HepG2 (cell line): ENCODE measurements around the gene TMEM185A. TPM values are rescaled to one million over a fixed set of nuclear protein-coding genes. Genes with fewer than 3 reads are reported as not detected.

Experiments
- ATAC-seq: fragments of 200-7000 bp; cut with Tn5 transposase; 3 replicates; pipeline ENCODE4 v1.9.1; 2020; ENCODE audit warnings: mild to moderate bottlenecking, moderate library complexity
- BruUV-seq: library from RNA; stranded (reverse); fragments of 400-500 nt; replicated peaks from 2 replicates; lab custom pipeline; 2021; lab: Mats Ljungman, UMichigan
- CTCF ChIA-PET: fragments of 300-600 bp; formaldehyde crosslinking; extraction: SDS; loops from one replicate; lab custom pipeline; 2021; ENCODE audit warnings: low total read pairs, inconsistent platforms, low intra/inter-chr PET ratio; lab: Yijun Ruan, JAX
- POLR2A ChIA-PET: fragments of 350-600 bp; sonication (Branson Sonifier 250); formaldehyde crosslinking; loops from one replicate; lab custom pipeline; 2020; ENCODE audit warnings: antibody characterized with exemption, inconsistent platforms; lab: Yijun Ruan, JAX
- DNase-seq: peaks from one replicate; pipeline ENCODE4 v3.0.0-alpha.2; 2015; ENCODE audit warnings: low spot score
- FAIRE-seq: peaks from 3 replicates; lab custom pipeline; 2011; peaks lifted over from hg19 to GRCh38; lab: Jason Lieb, UNC
- H2AFZ ChIP-seq: one replicate; pipeline ENCODE4 v1.6.1; 2011; ENCODE audit warnings: low read length, inconsistent platforms
- H3K27ac ChIP-seq: fragments of 300-600 bp; 3 replicates; pipeline ENCODE4 v1.8.0; 2011; ENCODE audit warnings: mixed run types, mild to moderate bottlenecking, mixed read lengths, low read length, inconsistent platforms; ENCODE audit not compliant: insufficient read depth; ENCODE audit errors: extremely low read length
- H3K27me3 ChIP-seq, 2 experiments: fragments of 200-600 bp in 1 of 2; 2 replicates in 1 of 2; 3 replicates in 1 of 2; pipeline versions ENCODE4 v1.6.0 to v1.8.0; 2011; ENCODE audit warnings: low read length in 2 of 2, mild to moderate bottlenecking in 2 of 2, moderate library complexity in 2 of 2, inconsistent platforms in 1 of 2; ENCODE audit not compliant: insufficient read depth in 2 of 2, control insufficient read depth in 1 of 2
- H3K36me3 ChIP-seq, 2 experiments: fragments of 200-600 bp in 1 of 2; replicated peaks in 1 of 2; 2 replicates in 1 of 2; 3 replicates in 1 of 2; pipeline versions ENCODE4 v1.5.1 to v1.8.0; 2011; ENCODE audit warnings: low read length in 2 of 2, inconsistent platforms in 1 of 2; ENCODE audit not compliant: insufficient read depth in 2 of 2, control insufficient read depth in 1 of 2
- H3K4me1 ChIP-seq: 2 replicates; pipeline ENCODE4 v1.5.1; 2012; ENCODE audit warnings: low read length, inconsistent platforms; ENCODE audit not compliant: insufficient read depth
- H3K4me2 ChIP-seq: 2 replicates; pipeline ENCODE4 v1.6.0; 2011; ENCODE audit warnings: low read depth, low read length, inconsistent platforms
- H3K4me3 ChIP-seq, 3 experiments: fragments of 200-600 bp in 1 of 3; sonication (generic), shearing (Covaris generic) in 1 of 3; replicated peaks in 1 of 3; 2 replicates each; pipeline ENCODE4 v1.5.1; 2011 to 2016; ENCODE audit warnings: low read length in 3 of 3, inconsistent platforms in 2 of 3, low read depth in 2 of 3, mild to moderate bottlenecking in 2 of 3, control low read depth in 1 of 3, mixed read lengths in 1 of 3; ENCODE audit not compliant: insufficient read depth in 1 of 3
- H3K79me2 ChIP-seq: one replicate; pipeline ENCODE4 v1.6.1; 2011; ENCODE audit warnings: low read length, inconsistent platforms; ENCODE audit not compliant: insufficient read depth
- H3K9ac ChIP-seq: 2 replicates; pipeline ENCODE4 v1.6.0; 2011; ENCODE audit warnings: mild to moderate bottlenecking, low read depth, low read length, inconsistent platforms; ENCODE audit not compliant: insufficient read depth
- H3K9me3 ChIP-seq: 2 replicates; pipeline ENCODE4 v1.5.1; 2012; ENCODE audit warnings: mild to moderate bottlenecking, low read length
- H4K20me1 ChIP-seq: 2 replicates; pipeline ENCODE4 v1.6.0; 2011; ENCODE audit warnings: inconsistent platforms, mild to moderate bottlenecking, low read length, moderate library complexity; ENCODE audit not compliant: insufficient read depth
- ARNT2 ChIP-seq: sonication (generic); formaldehyde crosslinking; IDR thresholded peaks from 2 replicates; pipeline ENCODE4 v1.8.0; 2022; ENCODE audit warnings: mild to moderate bottlenecking, low read depth, missing genetic modification reagents, moderate library complexity
- SMARCC2 ChIP-seq: fragments of 450-650 bp; IDR thresholded peaks from 2 replicates; pipeline ENCODE4 v1.6.1; 2017; ENCODE audit warnings: antibody characterized with exemption, mild to moderate bottlenecking
- ZFY ChIP-seq: sonication (generic); formaldehyde crosslinking; IDR thresholded peaks from 2 replicates; pipeline ENCODE4 v1.4.0; 2020; ENCODE audit warnings: missing genetic modification reagents
- WGBS: methylation state at CpG from one replicate; pipeline ENCODE4 v1.1.6; 2017; ENCODE audit warnings: low lambda C conversion rate; 5-methylcytosine and 5-hydroxymethylcytosine counted together
- in situ Hi-C: cut with HindIII; loops from 2 replicates; pipeline ENCODE4 v1.10.0; 2017; ENCODE audit warnings: low pct_unique_long_range_greater_than_20kb; ENCODE audit not compliant: extremely low pct_ligation_motif_present
- intact Hi-C: fragments of 100-400 bp; cut with micrococcal nuclease; formaldehyde crosslinking; loops from one replicate; pipeline ENCODE4 v1.10.0; 2022; ENCODE audit not compliant: unreplicated experiment
- polyA plus RNA-seq, 8 experiments: library from polyadenylated mRNA; depleted of rRNA in 3 of 8; stranded (reverse) in 7 of 8; unstranded in 1 of 8; fragments of >200 nt; fragmentation: Illumina TruSeq in 4 of 8; extraction: Trizol in 4 of 8; gene quantifications; 2 replicates each; pipeline versions ENCODE4 v1.2.1 to v1.2.3, GENCODE V29; 2011 to 2016; ENCODE audit warnings: low read depth in 4 of 8, missing spikeins in 1 of 8, mixed read lengths in 1 of 8; ENCODE audit not compliant: insufficient read depth in 1 of 8
- total RNA-seq, 5 experiments: library from RNA; depleted of rRNA; stranded (reverse); fragments of >200 nt; fragmentation: Illumina TruSeq; extraction: Trizol; gene quantifications; 2 replicates each; pipeline ENCODE4 v1.2.3, GENCODE V29; 2016; ENCODE audit warnings: low read depth in 1 of 5
- TF ChIP-seq, protein P1 (sequence below): sonication (generic); formaldehyde crosslinking; IDR thresholded peaks from 2 replicates; pipeline ENCODE4 v1.8.1; 2023; ENCODE audit warnings: missing genetic modification reagents, inconsistent platforms, borderline replicate concordance
- TF ChIP-seq, protein P2 (sequence below): sonication (generic); formaldehyde crosslinking; IDR thresholded peaks from 2 replicates; pipeline ENCODE4 v1.4.0; 2020; ENCODE audit warnings: missing genetic modification reagents
- TF ChIP-seq, protein P3 (sequence below): IDR thresholded peaks from 2 replicates; pipeline ENCODE4 v1.6.1; 2016; ENCODE audit warnings: low read depth, missing genetic modification reagents, missing compliant biosample characterization

Gene TMEM185A
- total and polyA plus RNA-seq, 2 of the 13 experiments (the other 11 are each of a cell fraction or from before 2014, with no cell fraction given) = 5.9 to 10.5 TPM

DNA sequence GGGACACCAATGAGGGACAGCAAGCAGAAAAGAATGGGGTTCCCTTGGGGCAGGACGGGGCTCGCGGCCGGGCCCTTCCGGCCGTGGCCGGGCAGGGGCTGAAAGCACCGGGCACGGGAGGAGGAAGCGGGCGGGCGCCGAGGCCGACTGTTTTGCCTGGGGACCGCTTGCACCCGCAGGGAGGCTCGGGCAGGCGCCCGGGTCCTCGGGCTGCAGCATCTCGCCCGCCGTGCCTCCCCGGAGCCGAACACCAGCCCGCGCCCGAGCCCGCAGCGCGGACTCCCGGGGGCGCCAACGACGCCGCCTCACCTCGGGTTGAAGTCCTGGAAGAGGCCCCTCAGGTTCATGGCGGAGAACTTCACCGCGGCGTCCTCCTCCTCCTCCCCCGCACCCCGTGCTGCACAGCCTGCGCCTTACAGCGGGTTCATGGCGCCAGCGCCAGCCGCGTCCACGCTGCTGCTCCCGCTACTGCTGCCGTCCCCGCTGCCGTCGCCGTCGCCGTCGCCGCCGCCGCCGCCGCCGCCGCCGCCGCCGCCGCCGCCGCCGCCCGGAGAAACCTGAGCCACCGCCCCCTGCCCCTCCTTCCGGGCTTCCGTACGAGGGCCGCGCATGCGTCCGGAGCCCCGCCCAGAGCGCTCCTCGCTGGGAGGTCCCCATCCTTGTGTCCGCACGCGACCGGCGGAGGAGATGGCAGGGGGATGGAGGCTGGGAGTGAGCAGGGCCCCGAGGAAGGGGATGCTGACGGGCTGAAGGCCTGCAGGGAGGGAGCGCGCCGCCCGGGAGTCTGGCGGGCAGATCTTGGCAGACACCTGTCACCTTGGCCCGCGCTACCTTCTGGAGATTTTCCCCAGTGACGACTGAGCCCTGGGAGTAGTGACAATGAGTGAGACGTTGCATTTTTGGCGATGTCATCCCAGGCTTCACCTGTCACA lies at the start of gene TMEM185A (continued):
- TF ChIP-seq, protein P1, sequence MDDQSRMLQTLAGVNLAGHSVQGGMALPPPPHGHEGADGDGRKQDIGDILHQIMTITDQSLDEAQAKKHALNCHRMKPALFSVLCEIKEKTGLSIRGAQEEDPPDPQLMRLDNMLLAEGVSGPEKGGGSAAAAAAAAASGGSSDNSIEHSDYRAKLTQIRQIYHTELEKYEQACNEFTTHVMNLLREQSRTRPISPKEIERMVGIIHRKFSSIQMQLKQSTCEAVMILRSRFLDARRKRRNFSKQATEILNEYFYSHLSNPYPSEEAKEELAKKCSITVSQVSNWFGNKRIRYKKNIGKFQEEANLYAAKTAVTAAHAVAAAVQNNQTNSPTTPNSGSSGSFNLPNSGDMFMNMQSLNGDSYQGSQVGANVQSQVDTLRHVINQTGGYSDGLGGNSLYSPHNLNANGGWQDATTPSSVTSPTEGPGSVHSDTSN (CRISPR knock-in tag) = no peak
- TF ChIP-seq ARNT2 (CRISPR knock-in tag) (no peak), SMARCC2 (no peak), ZFY (CRISPR knock-in tag) (peak; percentile 28; the same call in 1 of the 2 replicates)
- TF ChIP-seq, protein P2, sequence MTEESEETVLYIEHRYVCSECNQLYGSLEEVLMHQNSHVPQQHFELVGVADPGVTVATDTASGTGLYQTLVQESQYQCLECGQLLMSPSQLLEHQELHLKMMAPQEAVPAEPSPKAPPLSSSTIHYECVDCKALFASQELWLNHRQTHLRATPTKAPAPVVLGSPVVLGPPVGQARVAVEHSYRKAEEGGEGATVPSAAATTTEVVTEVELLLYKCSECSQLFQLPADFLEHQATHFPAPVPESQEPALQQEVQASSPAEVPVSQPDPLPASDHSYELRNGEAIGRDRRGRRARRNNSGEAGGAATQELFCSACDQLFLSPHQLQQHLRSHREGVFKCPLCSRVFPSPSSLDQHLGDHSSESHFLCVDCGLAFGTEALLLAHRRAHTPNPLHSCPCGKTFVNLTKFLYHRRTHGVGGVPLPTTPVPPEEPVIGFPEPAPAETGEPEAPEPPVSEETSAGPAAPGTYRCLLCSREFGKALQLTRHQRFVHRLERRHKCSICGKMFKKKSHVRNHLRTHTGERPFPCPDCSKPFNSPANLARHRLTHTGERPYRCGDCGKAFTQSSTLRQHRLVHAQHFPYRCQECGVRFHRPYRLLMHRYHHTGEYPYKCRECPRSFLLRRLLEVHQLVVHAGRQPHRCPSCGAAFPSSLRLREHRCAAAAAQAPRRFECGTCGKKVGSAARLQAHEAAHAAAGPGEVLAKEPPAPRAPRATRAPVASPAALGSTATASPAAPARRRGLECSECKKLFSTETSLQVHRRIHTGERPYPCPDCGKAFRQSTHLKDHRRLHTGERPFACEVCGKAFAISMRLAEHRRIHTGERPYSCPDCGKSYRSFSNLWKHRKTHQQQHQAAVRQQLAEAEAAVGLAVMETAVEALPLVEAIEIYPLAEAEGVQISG = 0 out of 2 replicates have a peak, but pooled peaks have one; percentile 23

DNA sequence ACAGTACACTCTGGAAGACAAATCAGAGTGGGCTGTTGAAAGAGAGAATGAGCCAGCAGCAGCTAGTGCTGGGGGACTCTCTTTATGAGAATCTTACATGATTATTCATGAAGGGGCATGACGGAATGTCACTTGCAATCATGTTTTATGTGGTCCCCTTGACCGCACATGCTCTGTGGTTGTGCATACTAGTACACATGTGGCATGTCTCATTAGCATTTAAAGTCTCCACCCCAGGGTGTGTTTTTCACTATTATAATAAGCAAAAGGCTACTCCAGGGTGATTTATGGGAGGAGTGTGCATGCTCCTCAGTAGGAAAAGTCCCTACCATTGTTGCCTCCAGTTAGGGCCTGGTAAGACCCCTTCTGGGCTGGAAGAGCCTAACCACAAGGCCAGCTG lies 49.6 kb upstream of the TMEM185A start:
- Histone ChIP-seq H3K4me2 (no peak overlapping the region), H3K27ac (no peak overlapping the region), H3K79me2 (no peaks in the 10 kb centered on the region), H3K9me3 (no peaks in the 10 kb centered on the region), H3K9ac (no peak overlapping the region), H3K36me3 (no peaks in the 10 kb centered on the region), H2AFZ (no peak overlapping the region), H4K20me1 (no peaks in the 10 kb centered on the region), H3K4me1 (no peaks in the 10 kb centered on the region), H3K4me3 (no peak overlapping the region), H3K27me3 (peaks cover 0 to 4% of the 10 kb centered on the region in 2 experiments; a peak in 1 of 5 replicates)
- DNase-seq (no peak), FAIRE-seq (no peak), ATAC-seq (no peak)
- TF ChIP-seq, protein P3, sequence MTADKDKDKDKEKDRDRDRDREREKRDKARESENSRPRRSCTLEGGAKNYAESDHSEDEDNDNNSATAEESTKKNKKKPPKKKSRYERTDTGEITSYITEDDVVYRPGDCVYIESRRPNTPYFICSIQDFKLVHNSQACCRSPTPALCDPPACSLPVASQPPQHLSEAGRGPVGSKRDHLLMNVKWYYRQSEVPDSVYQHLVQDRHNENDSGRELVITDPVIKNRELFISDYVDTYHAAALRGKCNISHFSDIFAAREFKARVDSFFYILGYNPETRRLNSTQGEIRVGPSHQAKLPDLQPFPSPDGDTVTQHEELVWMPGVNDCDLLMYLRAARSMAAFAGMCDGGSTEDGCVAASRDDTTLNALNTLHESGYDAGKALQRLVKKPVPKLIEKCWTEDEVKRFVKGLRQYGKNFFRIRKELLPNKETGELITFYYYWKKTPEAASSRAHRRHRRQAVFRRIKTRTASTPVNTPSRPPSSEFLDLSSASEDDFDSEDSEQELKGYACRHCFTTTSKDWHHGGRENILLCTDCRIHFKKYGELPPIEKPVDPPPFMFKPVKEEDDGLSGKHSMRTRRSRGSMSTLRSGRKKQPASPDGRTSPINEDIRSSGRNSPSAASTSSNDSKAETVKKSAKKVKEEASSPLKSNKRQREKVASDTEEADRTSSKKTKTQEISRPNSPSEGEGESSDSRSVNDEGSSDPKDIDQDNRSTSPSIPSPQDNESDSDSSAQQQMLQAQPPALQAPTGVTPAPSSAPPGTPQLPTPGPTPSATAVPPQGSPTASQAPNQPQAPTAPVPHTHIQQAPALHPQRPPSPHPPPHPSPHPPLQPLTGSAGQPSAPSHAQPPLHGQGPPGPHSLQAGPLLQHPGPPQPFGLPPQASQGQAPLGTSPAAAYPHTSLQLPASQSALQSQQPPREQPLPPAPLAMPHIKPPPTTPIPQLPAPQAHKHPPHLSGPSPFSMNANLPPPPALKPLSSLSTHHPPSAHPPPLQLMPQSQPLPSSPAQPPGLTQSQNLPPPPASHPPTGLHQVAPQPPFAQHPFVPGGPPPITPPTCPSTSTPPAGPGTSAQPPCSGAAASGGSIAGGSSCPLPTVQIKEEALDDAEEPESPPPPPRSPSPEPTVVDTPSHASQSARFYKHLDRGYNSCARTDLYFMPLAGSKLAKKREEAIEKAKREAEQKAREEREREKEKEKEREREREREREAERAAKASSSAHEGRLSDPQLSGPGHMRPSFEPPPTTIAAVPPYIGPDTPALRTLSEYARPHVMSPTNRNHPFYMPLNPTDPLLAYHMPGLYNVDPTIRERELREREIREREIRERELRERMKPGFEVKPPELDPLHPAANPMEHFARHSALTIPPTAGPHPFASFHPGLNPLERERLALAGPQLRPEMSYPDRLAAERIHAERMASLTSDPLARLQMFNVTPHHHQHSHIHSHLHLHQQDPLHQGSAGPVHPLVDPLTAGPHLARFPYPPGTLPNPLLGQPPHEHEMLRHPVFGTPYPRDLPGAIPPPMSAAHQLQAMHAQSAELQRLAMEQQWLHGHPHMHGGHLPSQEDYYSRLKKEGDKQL (CRISPR knock-in tag) = no peak
- no TSS peak for BruUV-seq
- in situ Hi-C loops (no loop called here), intact Hi-C loops (no loop called here)
- ChIA-PET POLR2A (no interaction called here), CTCF (no interaction called here)
- WGBS = 8% methylated on average over 2 of the region's 2 CpGs
